Measurements from ENCODE around the gene TAC4.

- TF ChIP-seq YY1 (IDR thresholded peaks at IDR 0.05) (no peak), GABPA (IDR thresholded peaks at IDR 0.05 in 1 of 2, conservative IDR thresholded peaks at IDR 0.05 in 1 of 2) (no peak), CTCF (IDR thresholded peaks at IDR 0.05; ENCODE audit: low read depth, low read length, missing input control) (no peak), HNF4A (conservative IDR thresholded peaks at IDR 0.05) (no peak), RAD21 (IDR thresholded peaks at IDR 0.05) (no peak), RXRA (IDR thresholded peaks at IDR 0.05) (no peak), EGR1 (IDR thresholded peaks at IDR 0.05; ENCODE audit: low read depth in 2 of 2) (no peak), REST (IDR thresholded peaks at IDR 0.05) (no peak), MAX (IDR thresholded peaks at IDR 0.05) (no peak), SP1 (IDR thresholded peaks at IDR 0.05) (no peak)
Measured at GRCh38 chr17:49839455-49839854, 8.4 kb downstream of the TAC4 start.
